NCI-H2081 (cell line): ENCODE results near the gene NPM1.
"Not testable (repeated sequence)": the region's sequence is repeated elsewhere in the genome, so short reads cannot be mapped to it uniquely, and the experiment has no call there.

Experiments used
- DNase-seq, 2 experiments: peaks; one replicate each; lab custom pipeline; 2025; lab: John Stamatoyannopoulos, UW

NPM1 gene

GRCh38 chr5:171413153-171413910 is 25.7 kb downstream of the NPM1 start:
- no peak for DNase-seq

GRCh38 chr5:171413993-171414392 is 26.3 kb downstream of the NPM1 start:
- not testable (repeated sequence) for DNase-seq

DNA sequence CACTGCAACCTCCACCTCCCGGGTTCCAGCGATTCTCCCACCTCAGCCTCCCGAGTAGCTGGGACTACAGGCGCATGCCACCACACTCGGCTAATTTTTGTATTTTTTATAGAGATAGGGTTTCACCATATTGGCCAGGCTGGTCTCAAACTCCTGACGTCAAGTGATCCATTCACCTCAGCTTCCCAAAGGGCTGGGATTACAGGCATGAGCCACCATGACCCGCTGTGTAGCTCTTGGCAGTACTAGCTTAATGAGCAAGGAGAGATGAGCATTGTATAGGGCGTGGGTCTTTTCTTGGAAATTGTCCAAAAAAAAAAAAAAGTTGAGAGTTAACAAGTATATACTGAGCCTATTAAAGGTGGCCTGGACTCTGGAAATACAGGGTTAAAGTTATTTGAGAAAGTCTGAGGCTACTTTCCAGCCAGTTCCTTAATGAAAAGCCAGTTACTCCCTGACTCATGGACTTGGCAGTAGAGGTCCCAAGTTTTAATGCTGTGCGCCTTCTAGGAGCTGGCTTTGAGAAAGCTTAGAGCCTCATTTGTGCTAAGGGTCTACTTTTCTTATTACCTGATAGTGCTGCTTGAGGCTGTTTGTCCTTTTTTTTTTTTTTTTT is 27.6 kb downstream of the NPM1 start:
- DNase-seq, result no peak

DNA sequence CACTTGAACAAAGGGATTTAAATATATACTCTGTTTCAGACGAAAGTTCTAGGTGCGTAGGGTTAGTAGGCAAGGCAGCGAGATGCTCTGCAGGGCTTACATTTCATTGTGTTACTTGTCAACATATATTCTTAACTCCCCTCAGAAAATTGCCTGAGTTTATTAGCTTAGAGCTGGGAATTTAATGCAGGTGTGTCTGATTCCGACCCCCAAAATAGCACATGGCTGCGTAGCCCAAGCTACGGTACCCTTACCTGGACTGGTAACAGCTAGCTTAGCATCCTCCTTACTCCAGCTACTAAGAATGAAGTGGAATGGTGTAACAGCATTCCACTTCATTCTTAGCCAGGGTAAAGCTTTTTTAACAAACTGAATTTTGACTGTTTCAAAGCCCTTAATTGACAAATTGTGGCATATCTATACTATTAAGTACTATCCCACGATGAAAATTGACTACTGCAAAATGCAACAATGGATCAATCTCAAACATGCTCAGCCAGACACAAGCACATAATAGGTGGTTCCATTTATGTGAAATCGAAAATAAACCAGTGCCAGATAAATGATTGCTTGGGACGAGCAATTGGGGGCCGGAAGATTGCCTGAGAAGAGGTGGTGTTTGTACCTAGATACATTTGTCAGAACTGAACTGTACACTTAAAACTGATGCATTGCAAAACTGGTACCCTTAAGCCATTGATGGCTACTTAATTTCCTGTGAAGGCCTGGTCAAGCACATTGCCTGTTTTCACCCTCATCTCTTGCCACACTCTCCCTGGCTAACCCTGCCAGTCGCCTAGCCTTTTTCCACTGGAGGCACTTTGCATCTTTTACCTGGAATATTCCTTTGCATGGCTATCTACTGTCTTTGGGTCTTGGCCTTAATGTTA is 28.8 kb downstream of the NPM1 start:
- DNase-seq, result no peak

DNA sequence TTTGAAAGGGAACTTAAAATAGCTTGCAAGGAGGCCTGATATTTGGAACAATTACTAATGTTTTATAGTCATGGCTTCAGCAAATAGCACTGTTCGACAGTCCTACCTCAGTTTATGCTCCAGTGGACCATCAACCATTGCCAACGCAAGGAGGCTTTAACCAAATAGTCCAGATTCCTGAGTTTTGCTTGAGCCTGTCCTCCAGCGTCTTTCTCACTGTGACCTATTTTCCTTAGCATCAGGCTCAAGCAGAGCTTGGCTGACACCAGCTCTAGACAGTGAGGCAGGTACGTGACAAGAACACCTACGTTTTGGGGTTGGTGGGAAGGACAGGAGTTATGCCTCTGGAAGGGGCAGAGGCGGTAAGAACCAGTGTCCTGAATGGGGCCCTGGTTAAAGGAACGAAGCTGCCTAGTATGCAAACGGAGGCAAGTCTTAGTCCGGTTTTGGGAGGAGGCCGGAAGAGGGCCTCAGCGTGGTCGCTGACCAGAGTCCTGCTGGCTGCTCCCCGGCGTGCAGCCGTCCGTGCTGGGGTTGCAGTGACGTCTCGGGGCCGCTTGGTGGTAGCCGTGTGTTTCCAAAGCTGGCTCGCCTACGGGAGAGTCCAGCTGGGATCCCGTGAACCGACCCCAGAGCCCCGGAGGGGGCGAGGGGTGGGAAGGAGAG is 30.8 kb downstream of the NPM1 start:
- DNase-seq, result peak; percentile 37 to 41

DNA sequence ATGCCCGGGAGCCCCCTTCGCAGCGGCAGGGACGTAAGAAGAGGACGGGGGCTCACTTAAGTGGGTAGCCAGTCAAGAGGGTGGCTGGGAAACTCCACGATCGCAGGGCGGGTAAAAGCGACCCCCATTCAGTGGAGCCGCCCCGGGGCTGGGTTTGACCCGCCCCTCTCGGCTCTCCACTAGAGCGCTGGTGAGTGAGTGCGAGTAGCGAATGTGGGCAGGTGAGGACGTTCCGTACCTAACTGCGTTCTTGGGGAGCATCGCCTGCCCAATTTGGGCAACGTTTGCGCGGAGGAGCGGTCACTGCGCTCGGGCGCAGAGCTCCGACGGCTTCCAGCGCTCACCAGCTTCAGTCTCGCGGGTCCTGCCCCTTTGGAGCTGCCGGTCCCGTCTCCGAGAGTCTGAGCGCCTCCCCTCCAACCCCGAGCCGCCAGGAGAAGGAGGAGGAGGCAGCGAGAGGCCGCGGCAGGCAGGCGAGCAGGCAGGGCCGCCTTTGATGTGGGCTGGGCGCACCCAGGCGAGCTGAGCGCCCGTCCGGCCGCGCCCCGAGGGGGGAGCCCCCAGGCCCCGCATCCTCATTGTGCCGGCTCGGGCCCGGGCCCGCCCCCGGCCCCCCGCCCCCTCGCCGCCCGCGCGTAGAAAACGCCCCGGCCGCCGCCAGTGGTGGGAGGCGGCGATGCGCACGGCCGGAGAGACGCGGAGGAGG is 31.5 kb downstream of the NPM1 start, which contains the start of gene FGF18:
FGF18 (plus strand) TSS at position 666 of the 706 bp plus-strand sequence. CDS start 553 bp downstream, outside the sequence.
- no peak for DNase-seq

DNA sequence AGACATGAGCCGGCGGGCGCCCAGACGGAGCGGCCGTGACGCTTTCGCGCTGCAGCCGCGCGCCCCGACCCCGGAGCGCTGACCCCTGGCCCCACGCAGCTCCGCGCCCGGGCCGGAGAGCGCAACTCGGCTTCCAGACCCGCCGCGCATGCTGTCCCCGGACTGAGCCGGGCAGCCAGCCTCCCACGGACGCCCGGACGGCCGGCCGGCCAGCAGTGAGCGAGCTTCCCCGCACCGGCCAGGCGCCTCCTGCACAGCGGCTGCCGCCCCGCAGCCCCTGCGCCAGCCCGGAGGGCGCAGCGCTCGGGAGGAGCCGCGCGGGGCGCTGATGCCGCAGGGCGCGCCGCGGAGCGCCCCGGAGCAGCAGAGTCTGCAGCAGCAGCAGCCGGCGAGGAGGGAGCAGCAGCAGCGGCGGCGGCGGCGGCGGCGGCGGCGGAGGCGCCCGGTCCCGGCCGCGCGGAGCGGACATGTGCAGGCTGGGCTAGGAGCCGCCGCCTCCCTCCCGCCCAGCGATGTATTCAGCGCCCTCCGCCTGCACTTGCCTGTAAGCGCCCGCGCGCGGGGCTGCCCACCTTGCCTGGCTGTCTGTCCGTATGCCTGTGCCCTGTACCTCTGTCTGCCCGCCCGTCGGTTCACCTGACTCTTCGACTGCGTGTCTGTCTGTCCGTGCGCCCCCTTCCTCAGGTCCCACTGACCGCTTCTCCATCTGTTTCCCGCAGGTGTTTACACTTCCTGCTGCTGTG is 32.2 kb downstream of the NPM1 start:
- no peak for DNase-seq

DNA sequence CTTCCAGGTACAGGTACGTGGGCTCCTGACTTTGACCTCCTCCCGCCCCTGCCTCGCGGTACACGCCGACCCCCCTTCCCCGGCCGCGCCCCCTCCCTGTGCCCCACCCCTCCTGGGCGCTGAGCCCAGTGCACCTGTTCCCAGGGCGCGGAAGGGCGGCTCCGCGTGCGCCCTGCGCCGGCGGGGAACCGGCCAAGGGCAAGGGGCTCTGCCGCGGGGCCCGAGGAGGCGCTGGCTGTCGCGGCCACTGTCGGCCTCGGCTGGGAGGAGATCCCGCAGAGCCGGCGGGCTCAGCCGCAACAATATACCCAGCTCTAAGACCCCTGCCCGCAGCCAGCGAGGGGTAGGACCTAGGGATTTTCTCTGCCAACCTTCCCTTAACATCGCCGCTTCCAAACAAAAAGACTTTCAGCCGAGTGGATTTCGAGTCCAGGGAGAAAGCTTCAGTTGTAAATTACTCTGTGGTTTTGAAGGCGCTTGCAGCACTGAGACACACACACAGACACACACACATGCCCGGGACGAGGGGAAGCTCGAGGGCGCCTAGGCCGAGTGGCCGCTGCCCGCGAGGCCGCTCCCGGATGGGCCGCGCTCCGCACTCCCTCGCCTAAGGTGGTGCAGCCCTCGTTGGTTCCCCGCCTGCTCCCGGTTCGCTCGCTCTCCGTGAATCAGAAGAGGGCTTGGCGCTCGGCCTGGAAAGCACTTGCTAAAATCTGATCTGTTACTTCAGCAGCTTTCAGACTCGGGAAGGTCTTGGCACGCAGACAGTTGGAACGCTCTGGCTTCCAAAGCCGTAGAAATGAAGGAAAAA is 33.0 kb downstream of the NPM1 start:
- DNase-seq, result no peak

GRCh38 chr5:171421331-171422262 is 33.9 kb downstream of the NPM1 start:
- no peak for DNase-seq

- DNase-seq, result no peak
These were observed 34.8 kb downstream of the NPM1 start for GRCh38 chr5:171422495-171422894.

- DNase-seq, result no peak
These were observed 35.4 kb downstream of the NPM1 start for GRCh38 chr5:171422902-171423663.

GRCh38 chr5:171424726-171425125 is 37.1 kb downstream of the NPM1 start:
- DNase-seq, result no peak

GRCh38 chr5:171425596-171426244 is 38.1 kb downstream of the NPM1 start:
- no peak for DNase-seq

DNA sequence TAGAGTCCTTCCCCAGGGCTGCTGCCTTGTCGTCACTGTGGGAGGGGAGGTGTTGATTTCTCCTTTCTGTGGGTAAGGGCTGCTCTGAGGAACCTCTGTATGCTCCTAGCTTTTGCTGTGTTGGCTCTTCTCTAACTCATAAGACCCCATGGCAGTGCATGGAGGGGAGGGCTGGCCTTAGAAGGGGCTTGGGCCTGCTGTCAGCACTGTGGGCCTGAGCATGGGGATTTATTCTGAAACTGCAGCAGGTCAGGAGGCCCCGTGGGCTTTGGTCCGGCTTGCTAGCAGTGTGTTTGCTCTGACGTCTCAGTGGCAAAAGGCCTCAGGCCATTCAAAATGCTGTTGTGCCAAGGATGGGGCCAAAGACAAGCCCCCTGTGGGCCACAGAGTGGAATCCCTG is 38.6 kb downstream of the NPM1 start:
- no peak for DNase-seq

GRCh38 chr5:171426680-171427079 is 39.0 kb downstream of the NPM1 start:
- DNase-seq, result no peak

GRCh38 chr5:171427318-171428167 is 39.9 kb downstream of the NPM1 start:
- no peak for DNase-seq
